ENCODE measurements around the gene GCH1.

GCH1 gene

GRCh38 chr14:54805070-54805444 lies 97.6 kb downstream of the GCH1 start:
- Histone ChIP-seq H3K4me2 (ENCODE audit: low read depth, low read length) (no peak overlapping the region), H3K27me3 (replicated peaks; ENCODE audit: insufficient read depth, low read length) (no peaks in the 10 kb centered on the region), H3K9ac (ENCODE audit: low read length) (no peak overlapping the region), H3K9me3 (replicated peaks; ENCODE audit: insufficient read depth, low read length) (no peaks in the 10 kb centered on the region), H3K79me2 (ENCODE audit: low read length) (no peaks in the 10 kb centered on the region), H2AFZ (ENCODE audit: low read length) (no peak overlapping the region), H3K4me3 (ENCODE audit: low read length) (no peak overlapping the region), H3F3A (ENCODE audit: insufficient read depth, low read length) (no peaks in the 10 kb centered on the region), H3K9me2 (replicated peaks; ENCODE audit: insufficient read depth, low read length) (no peaks in the 10 kb centered on the region), H4K20me1 (ENCODE audit: insufficient read depth, low read length) (no peaks in the 10 kb centered on the region), H3K4me1 (ENCODE audit: low read length) (no peaks in the 10 kb centered on the region), H3K36me3 (replicated peaks; ENCODE audit: insufficient read depth, low read length) (no peaks in the 10 kb centered on the region), H3K27ac (ENCODE audit: low read length) (no peak overlapping the region)
- DNase-seq = no peak
- TF ChIP-seq EZH2phosphoT487 (IDR thresholded peaks at IDR 0.05; ENCODE audit: low read length) (no peak), EZH2 (optimal IDR thresholded peaks at IDR 0.05; ENCODE audit: low read depth, low read length) (no peak), CTCF (IDR thresholded peaks at IDR 0.05; ENCODE audit: low read length) (no peak)

- Histone ChIP-seq H3K79me2 (ENCODE audit: low read length) (no peaks in the 10 kb centered on the region), H3K4me2 (ENCODE audit: low read depth, low read length) (no peak overlapping the region), H3K27ac (ENCODE audit: low read length) (no peak overlapping the region), H3K36me3 (replicated peaks; ENCODE audit: insufficient read depth, low read length) (no peaks in the 10 kb centered on the region), H2AFZ (ENCODE audit: low read length) (no peak overlapping the region), H3K4me1 (ENCODE audit: low read length) (no peaks in the 10 kb centered on the region), H3K4me3 (ENCODE audit: low read length) (no peak overlapping the region), H3K9ac (ENCODE audit: low read length) (no peak overlapping the region), H3K9me2 (replicated peaks; ENCODE audit: insufficient read depth, low read length) (no peaks in the 10 kb centered on the region), H4K20me1 (ENCODE audit: insufficient read depth, low read length) (no peaks in the 10 kb centered on the region), H3K27me3 (replicated peaks; ENCODE audit: insufficient read depth, low read length) (no peaks in the 10 kb centered on the region), H3F3A (ENCODE audit: insufficient read depth, low read length) (no peaks in the 10 kb centered on the region), H3K9me3 (replicated peaks; ENCODE audit: insufficient read depth, low read length) (no peaks in the 10 kb centered on the region)
- TF ChIP-seq EZH2phosphoT487 (IDR thresholded peaks at IDR 0.05; ENCODE audit: low read length) (no peak), CTCF (IDR thresholded peaks at IDR 0.05; ENCODE audit: low read length) (no peak), EZH2 (optimal IDR thresholded peaks at IDR 0.05; ENCODE audit: low read depth, low read length) (no peak)
- no peak for DNase-seq
Observed at GRCh38 chr14:54804538-54805041, 98.0 kb downstream of the GCH1 start.

GRCh38 chr14:54803926-54804537 lies 98.6 kb downstream of the GCH1 start:
- no peaks in the 10 kb centered on the region for H4K20me1 ChIP-seq (ENCODE audit: insufficient read depth, low read length)
- DNase-seq = no peak
- H3K4me3 ChIP-seq (ENCODE audit: low read length) = no peak overlapping the region
- no peaks in the 10 kb centered on the region for H3F3A ChIP-seq (ENCODE audit: insufficient read depth, low read length)
- no peaks in the 10 kb centered on the region for H3K4me1 ChIP-seq (ENCODE audit: low read length)
- H3K27me3 ChIP-seq (replicated peaks; ENCODE audit: insufficient read depth, low read length) = no peaks in the 10 kb centered on the region
- no peak overlapping the region for H2AFZ ChIP-seq (ENCODE audit: low read length)
- H3K9me3 ChIP-seq (replicated peaks; ENCODE audit: insufficient read depth, low read length) = no peaks in the 10 kb centered on the region
- H3K4me2 ChIP-seq (ENCODE audit: low read depth, low read length) = no peak overlapping the region
- no peaks in the 10 kb centered on the region for H3K79me2 ChIP-seq (ENCODE audit: low read length)
- H3K36me3 ChIP-seq (replicated peaks; ENCODE audit: insufficient read depth, low read length) = no peaks in the 10 kb centered on the region
- H3K9me2 ChIP-seq (replicated peaks; ENCODE audit: insufficient read depth, low read length) = no peaks in the 10 kb centered on the region
- TF ChIP-seq EZH2 (optimal IDR thresholded peaks at IDR 0.05; ENCODE audit: low read depth, low read length) (no peak), CTCF (IDR thresholded peaks at IDR 0.05; ENCODE audit: low read length) (no peak), EZH2phosphoT487 (IDR thresholded peaks at IDR 0.05; ENCODE audit: low read length) (no peak)
- H3K27ac ChIP-seq (ENCODE audit: low read length) = no peak overlapping the region
- no peak overlapping the region for H3K9ac ChIP-seq (ENCODE audit: low read length)

Data from MM.1S (cell line).